K562 (cell line): ENCODE measurements around the gene B2M. TPM values are rescaled to one million over a fixed set of nuclear protein-coding genes. Genes with fewer than 3 reads are reported as not detected.
A peak's percentile ranks its signal among the peaks of the same experiment; 100 is the strongest.

ENCODE experiments used
- C11orf30 ChIP-seq: fragments of 450-650 bp; IDR thresholded peaks from 2 replicates; pipeline ENCODE4 v1.6.1; 2016; ENCODE audit warnings: low read depth, mild to moderate bottlenecking
- CREM ChIP-seq: IDR thresholded peaks from 2 replicates; pipeline ENCODE4 v1.6.1; 2014; ENCODE audit warnings: antibody characterized with exemption, low read depth
- RAD51 ChIP-seq: fragments of 450-650 bp; IDR thresholded peaks from 2 replicates; pipeline ENCODE4 v1.7.1; 2016; ENCODE audit warnings: low read depth, mild to moderate bottlenecking, borderline replicate concordance
- ZNF316 ChIP-seq: fragments of 450-650 bp; IDR thresholded peaks from 2 replicates; pipeline ENCODE4 v1.6.1; 2016
- ZNF695 ChIP-seq: fragments of 450-650 bp; formaldehyde crosslinking; IDR thresholded peaks from 2 replicates; pipeline ENCODE4 v1.4.0; 2020; ENCODE audit warnings: mild to moderate bottlenecking, moderate library complexity
- polyA plus RNA-seq, 8 experiments: library from polyadenylated mRNA; depleted of rRNA in 4 of 8; stranded (reverse) in 5 of 8; unstranded in 3 of 8; fragments of >200 nt; fragmentation: Nextera tagmentation in 2 of 8; fragmentation: Illumina TruSeq in 1 of 8; extraction: Ambion mirVana in 2 of 8; extraction: Trizol in 1 of 8; gene quantifications; 2 replicates each; pipeline versions ENCODE4 v1.2.1 to v1.2.3, GENCODE V29; 2011 to 2014; ENCODE audit warnings: inconsistent platforms in 1 of 8, missing spikeins in 1 of 8
- total RNA-seq, 7 experiments: library from RNA; depleted of rRNA in 6 of 7; stranded (reverse); fragments of >200 nt in 6 of 7; fragmentation: Illumina TruSeq in 2 of 7; extraction: Trizol in 2 of 7; gene quantifications; 2 replicates each; pipeline versions ENCODE4 v1.2.1 to v1.2.3, GENCODE V29; 2011 to 2021; ENCODE audit warnings: low replicate concordance in 1 of 7
- TF ChIP-seq, protein P1 (sequence below): sonication (generic); formaldehyde crosslinking; IDR thresholded peaks from 2 replicates; pipeline ENCODE4 v1.8.1; 2023; ENCODE audit warnings: missing genetic modification reagents, mild to moderate bottlenecking, borderline replicate concordance
- TF ChIP-seq, protein P2 (sequence below): fragments of 150-350 bp; conservative IDR thresholded peaks from 2 replicates; pipeline ENCODE4 v1.6.1; 2014; ENCODE audit warnings: low read length
- TF ChIP-seq, protein P3 (sequence below): fragments of 450-650 bp; conservative IDR thresholded peaks from 2 replicates; pipeline ENCODE4 v1.6.1; 2016; ENCODE audit warnings: missing genetic modification characterization, low read depth, mild to moderate bottlenecking, control low read depth, missing compliant biosample characterization
- TF ChIP-seq, protein P4 (sequence below), 2 experiments: fragments of 450-650 bp; IDR thresholded peaks; 2 replicates each; pipeline ENCODE4 v1.6.1; 2016; ENCODE audit warnings: mild to moderate bottlenecking in 2 of 2, borderline replicate concordance in 1 of 2, low read depth in 1 of 2, moderate library complexity in 1 of 2

Gene B2M
- total and polyA plus RNA-seq, 9 of the 15 experiments (the other 6 are each of a cell fraction or from before 2014, with no cell fraction given): 460 to 3,138 (median 1,032) TPM

DNA sequence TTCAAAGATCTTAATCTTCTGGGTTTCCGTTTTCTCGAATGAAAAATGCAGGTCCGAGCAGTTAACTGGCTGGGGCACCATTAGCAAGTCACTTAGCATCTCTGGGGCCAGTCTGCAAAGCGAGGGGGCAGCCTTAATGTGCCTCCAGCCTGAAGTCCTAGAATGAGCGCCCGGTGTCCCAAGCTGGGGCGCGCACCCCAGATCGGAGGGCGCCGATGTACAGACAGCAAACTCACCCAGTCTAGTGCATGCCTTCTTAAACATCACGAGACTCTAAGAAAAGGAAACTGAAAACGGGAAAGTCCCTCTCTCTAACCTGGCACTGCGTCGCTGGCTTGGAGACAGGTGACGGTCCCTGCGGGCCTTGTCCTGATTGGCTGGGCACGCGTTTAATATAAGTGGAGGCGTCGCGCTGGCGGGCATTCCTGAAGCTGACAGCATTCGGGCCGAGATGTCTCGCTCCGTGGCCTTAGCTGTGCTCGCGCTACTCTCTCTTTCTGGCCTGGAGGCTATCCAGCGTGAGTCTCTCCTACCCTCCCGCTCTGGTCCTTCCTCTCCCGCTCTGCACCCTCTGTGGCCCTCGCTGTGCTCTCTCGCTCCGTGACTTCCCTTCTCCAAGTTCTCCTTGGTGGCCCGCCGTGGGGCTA, at the start of gene B2M, which contains the start of gene PATL2 (continued):
- TF ChIP-seq, protein P1, sequence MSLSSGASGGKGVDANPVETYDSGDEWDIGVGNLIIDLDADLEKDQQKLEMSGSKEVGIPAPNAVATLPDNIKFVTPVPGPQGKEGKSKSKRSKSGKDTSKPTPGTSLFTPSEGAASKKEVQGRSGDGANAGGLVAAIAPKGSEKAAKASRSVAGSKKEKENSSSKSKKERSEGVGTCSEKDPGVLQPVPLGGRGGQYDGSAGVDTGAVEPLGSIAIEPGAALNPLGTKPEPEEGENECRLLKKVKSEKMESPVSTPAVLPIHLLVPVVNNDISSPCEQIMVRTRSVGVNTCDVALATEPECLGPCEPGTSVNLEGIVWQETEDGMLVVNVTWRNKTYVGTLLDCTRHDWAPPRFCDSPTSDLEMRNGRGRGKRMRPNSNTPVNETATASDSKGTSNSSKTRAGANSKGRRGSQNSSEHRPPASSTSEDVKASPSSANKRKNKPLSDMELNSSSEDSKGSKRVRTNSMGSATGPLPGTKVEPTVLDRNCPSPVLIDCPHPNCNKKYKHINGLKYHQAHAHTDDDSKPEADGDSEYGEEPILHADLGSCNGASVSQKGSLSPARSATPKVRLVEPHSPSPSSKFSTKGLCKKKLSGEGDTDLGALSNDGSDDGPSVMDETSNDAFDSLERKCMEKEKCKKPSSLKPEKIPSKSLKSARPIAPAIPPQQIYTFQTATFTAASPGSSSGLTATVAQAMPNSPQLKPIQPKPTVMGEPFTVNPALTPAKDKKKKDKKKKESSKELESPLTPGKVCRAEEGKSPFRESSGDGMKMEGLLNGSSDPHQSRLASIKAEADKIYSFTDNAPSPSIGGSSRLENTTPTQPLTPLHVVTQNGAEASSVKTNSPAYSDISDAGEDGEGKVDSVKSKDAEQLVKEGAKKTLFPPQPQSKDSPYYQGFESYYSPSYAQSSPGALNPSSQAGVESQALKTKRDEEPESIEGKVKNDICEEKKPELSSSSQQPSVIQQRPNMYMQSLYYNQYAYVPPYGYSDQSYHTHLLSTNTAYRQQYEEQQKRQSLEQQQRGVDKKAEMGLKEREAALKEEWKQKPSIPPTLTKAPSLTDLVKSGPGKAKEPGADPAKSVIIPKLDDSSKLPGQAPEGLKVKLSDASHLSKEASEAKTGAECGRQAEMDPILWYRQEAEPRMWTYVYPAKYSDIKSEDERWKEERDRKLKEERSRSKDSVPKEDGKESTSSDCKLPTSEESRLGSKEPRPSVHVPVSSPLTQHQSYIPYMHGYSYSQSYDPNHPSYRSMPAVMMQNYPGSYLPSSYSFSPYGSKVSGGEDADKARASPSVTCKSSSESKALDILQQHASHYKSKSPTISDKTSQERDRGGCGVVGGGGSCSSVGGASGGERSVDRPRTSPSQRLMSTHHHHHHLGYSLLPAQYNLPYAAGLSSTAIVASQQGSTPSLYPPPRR (CRISPR knock-in tag): no peak
- TF ChIP-seq RAD51: no peak
- TF ChIP-seq ZNF316: no peak; the same call in 1 of the 2 replicates
- TF ChIP-seq, protein P2, sequence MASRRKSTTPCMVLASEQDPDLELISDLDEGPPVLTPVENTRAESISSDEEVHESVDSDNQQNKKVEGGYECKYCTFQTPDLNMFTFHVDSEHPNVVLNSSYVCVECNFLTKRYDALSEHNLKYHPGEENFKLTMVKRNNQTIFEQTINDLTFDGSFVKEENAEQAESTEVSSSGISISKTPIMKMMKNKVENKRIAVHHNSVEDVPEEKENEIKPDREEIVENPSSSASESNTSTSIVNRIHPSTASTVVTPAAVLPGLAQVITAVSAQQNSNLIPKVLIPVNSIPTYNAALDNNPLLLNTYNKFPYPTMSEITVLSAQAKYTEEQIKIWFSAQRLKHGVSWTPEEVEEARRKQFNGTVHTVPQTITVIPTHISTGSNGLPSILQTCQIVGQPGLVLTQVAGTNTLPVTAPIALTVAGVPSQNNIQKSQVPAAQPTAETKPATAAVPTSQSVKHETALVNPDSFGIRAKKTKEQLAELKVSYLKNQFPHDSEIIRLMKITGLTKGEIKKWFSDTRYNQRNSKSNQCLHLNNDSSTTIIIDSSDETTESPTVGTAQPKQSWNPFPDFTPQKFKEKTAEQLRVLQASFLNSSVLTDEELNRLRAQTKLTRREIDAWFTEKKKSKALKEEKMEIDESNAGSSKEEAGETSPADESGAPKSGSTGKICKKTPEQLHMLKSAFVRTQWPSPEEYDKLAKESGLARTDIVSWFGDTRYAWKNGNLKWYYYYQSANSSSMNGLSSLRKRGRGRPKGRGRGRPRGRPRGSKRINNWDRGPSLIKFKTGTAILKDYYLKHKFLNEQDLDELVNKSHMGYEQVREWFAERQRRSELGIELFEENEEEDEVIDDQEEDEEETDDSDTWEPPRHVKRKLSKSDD: no peak
- TF ChIP-seq, protein P3, sequence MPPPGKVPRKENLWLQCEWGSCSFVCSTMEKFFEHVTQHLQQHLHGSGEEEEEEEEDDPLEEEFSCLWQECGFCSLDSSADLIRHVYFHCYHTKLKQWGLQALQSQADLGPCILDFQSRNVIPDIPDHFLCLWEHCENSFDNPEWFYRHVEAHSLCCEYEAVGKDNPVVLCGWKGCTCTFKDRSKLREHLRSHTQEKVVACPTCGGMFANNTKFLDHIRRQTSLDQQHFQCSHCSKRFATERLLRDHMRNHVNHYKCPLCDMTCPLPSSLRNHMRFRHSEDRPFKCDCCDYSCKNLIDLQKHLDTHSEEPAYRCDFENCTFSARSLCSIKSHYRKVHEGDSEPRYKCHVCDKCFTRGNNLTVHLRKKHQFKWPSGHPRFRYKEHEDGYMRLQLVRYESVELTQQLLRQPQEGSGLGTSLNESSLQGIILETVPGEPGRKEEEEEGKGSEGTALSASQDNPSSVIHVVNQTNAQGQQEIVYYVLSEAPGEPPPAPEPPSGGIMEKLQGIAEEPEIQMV (tag): no peak
- TF ChIP-seq CREM: peak; percentile 99
- TF ChIP-seq, protein P4, sequence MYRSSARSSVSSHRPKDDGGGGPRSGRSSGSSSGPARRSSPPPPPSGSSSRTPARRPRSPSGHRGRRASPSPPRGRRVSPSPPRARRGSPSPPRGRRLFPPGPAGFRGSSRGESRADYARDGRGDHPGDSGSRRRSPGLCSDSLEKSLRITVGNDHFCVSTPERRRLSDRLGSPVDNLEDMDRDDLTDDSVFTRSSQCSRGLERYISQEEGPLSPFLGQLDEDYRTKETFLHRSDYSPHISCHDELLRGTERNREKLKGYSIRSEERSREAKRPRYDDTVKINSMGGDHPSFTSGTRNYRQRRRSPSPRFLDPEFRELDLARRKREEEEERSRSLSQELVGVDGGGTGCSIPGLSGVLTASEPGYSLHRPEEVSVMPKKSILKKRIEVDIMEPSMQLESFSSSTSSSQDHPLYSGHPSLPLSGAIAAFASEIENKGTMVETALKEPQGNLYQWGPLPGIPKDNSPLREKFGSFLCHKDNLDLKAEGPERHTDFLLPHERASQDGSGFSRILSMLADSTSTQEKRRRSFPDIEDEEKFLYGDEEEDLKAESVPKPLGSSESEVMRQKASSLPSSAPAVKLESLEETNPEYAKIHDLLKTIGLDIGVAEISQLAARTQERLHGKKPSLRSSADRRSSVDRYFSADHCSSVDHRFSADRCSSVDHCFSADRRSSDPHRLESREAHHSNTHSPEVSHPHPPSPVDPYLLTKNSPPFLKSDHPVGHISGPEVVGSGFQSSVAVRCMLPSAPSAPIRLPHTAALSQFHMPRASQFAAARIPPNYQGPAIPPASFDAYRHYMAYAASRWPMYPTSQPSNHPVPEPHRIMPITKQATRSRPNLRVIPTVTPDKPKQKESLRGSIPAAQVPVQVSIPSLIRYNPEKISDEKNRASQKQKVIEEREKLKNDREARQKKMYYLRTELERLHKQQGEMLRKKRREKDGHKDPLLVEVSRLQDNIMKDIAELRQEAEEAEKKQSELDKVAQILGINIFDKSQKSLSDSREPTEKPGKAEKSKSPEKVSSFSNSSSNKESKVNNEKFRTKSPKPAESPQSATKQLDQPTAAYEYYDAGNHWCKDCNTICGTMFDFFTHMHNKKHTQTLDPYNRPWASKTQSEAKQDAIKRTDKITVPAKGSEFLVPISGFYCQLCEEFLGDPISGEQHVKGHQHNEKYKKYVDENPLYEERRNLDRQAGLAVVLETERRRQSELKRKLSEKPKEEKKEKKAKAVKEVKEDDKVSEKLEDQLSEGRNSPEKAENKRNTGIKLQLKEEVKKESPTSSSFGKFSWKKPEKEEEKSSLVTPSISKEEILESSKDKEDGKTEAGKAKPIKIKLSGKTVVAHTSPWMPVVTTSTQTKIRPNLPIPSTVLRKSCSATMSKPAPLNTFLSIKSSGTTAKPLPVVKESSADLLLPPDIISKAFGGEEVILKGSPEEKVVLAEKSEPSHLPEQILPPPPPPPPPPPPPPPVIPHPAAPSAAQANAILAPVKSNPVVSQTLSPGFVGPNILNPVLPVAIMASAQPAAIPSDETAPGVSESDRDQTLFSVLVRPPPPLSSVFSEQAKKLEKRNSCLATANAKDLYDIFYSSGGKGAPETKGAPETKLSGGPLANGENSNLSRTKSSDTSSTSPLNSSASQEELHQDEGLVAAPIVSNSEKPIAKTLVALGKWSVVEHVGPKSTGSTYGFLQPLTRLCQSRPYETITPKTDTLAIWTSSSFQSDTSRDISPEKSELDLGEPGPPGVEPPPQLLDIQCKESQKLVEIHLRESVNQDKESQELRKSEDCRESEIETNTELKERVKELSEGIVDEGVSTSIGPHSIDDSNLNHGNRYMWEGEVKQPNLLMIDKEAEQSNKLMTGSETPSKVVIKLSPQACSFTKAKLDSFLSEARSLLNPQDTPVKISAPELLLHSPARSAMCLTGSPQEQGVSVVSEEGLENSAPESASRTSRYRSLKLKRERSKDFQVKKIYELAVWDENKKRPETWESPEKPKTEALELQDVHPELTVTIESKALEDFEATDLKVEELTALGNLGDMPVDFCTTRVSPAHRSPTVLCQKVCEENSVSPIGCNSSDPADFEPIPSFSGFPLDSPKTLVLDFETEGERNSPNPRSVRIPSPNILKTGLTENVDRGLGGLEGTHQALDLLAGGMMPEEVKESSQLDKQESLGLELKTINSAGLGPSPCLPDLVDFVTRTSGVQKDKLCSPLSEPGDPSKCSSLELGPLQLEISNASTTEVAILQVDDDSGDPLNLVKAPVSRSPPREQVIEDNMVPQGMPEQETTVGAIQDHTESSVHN (IDR thresholded peaks at IDR 0.05; ENCODE audit: borderline replicate concordance in 1 of 2, low read depth in 1 of 2): peak in 1 of 2 experiments; percentile 86; a peak in 2 of 4 replicates
- TF ChIP-seq C11orf30: no peak
- TF ChIP-seq ZNF695: no peak
